Ovary (tissue), 9 donors: ENCODE measurements around the gene SPDYE18. TPM values are rescaled to one million over a fixed set of nuclear protein-coding genes. Genes with fewer than 3 reads are reported as not detected.
A peak's percentile ranks its signal among the peaks of the same experiment; 100 is the strongest.
"Not testable (repeated sequence)": the region's sequence is repeated elsewhere in the genome, so short reads cannot be mapped to it uniquely, and the experiment has no call there.

Source experiments
- DNase-seq, 5 donors: peaks; one replicate each; pipeline ENCODE4 v3.0.0-alpha.2; 2019 to 2020
- H3K27ac ChIP-seq, 2 donors: fragments of 200-600 bp; one replicate each; pipeline versions ENCODE4 v1.5.1 to v1.8.0; 2019 to 2022
- H3K27me3 ChIP-seq: fragments of 200-600 bp; one replicate; pipeline ENCODE4 v1.8.0; 2022
- H3K36me3 ChIP-seq: fragments of 200-600 bp; sonication (generic); one replicate; pipeline ENCODE4 v1.5.1; 2019
- H3K4me1 ChIP-seq: one replicate; pipeline ENCODE4 v1.8.1; 2013; ENCODE audit warnings: mild to moderate bottlenecking, moderate library complexity; ENCODE audit not compliant: insufficient read depth
- H3K4me3 ChIP-seq: fragments of 200-600 bp; sonication (generic); one replicate; pipeline ENCODE4 v1.5.1; 2017
- H3K9me3 ChIP-seq, 2 donors: fragments of 200-600 bp in 1 of 2; sonication (generic) in 1 of 2; one replicate each; pipeline versions ENCODE4 v1.5.1 to v1.8.1; 2013 to 2019; ENCODE audit warnings: mild to moderate bottlenecking in 1 of 2, moderate library complexity in 1 of 2
- WGBS, 3 donors: extraction: QIAGEN DNeasy Blood & Tissue Kit in 1 of 3; methylation state at CpG; one replicate each; pipeline versions ENCODE4 v1.1.5 to v1.1.7; 2013 to 2017; 5-methylcytosine and 5-hydroxymethylcytosine counted together
- intact Hi-C, 4 donors: fragments of 100-400 bp; cut with DNase I; formaldehyde crosslinking; loops; one replicate each; pipeline versions ENCODE4 v1.11.0 to v1.15.1; 2022 to 2023
- polyA plus RNA-seq, 2 donors: library from polyadenylated mRNA; stranded (reverse); fragments of 200-250 nt in 1 of 2; fragments of 350-450 nt in 1 of 2; fragmentation: Illumina TruSeq in 1 of 2; extraction: RNeasy Lipid Tissue Mini Kit (QIAGEN cat#74804) in 1 of 2; gene quantifications; one replicate each; pipeline ENCODE4 v1.2.3, GENCODE V29; 2013 to 2014
- total RNA-seq, 7 donors: library from RNA; depleted of rRNA in 2 of 7; stranded (reverse); fragments of >200 nt in 2 of 7; fragmentation: NEBNext Ultra II Directional in 3 of 7; extraction: Animal tissue kit (Norgen Biotek cat#: 25700) in 3 of 7; gene quantifications; one replicate each; pipeline versions ENCODE4 v1.1.0 to v1.2.4, GENCODE V29; 2016 to 2023
- donor health status: DM: no; HTN: no; CAD: no; lungs with moderate emphysema.
- donor health status: DM: no; HTN: no; CAD: no.
- donor health status: Bipolar disorder and iron deficiency.
- donor health status: DM: yes; HTN: yes; CAD: no.
- donor health status: DM: no; HTN: no; CAD: no.
- donor health status: DM: yes; HTN: yes; CAD: no.

The SPDYE18 gene
- total and polyA plus RNA-seq, 9 donors: 0.38 to 2.9 (median 1.9) TPM; not detected in 1

DNA sequence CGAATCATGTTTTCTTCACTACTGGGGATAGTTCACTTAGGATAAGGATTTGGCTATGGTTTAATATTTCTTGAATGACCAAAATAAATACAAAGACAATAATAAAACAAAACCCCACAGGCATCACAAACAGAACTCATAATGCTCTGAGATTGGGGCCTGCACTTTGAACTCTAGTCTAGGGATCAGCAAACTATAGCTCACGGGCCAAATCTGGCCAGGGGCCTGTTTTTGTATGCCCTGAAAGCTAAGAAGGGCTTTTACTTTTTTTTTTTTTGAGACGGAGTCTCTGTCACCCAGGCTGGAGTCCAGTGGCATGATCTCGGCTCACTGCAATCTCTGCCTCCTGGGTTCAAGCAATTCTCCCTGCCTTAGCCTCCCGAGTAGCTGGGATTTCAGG, 14.7 kb upstream of the SPDYE18 start:
- H3K4me3 ChIP-seq, H3K9me3 ChIP-seq, H3K4me1 ChIP-seq, DNase-seq, H3K27ac ChIP-seq, H3K27me3 ChIP-seq, H3K36me3 ChIP-seq, intact Hi-C loops: not testable (repeated sequence)
- WGBS, 3 donors: 43 to 85% (median 81%) methylated on average over 2 to 5 of the region's 5 CpGs

DNA sequence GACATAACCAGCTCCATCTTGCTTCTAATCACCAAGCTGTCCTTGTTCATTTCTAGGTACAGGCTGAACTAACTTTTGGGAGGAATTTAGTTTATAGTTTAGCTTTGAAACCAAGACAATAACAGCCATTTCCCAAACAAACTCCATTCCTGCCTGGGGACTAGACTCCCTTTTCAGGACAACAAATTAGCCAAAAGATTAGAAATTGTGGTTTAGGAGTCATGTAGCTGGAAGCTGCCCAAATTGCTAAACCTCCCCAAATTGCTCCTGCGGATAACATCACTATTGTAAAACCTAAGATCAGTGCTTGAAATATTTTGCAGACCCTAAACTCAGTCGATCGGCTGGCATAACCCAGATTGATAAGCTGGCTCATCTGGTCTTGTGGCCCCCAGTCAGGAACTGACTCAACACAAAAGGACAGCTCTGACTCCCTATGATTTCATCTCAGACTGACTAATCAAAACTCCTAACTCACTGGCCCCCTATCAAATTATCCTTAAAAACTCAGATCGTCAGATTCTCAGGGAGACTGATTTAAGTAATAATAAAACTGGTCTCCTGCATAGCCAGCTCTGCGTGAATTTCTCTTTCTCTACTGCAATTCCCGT, 12.5 kb upstream of the SPDYE18 start:
- H3K9me3 ChIP-seq, intact Hi-C loops, H3K27ac ChIP-seq, DNase-seq, H3K36me3 ChIP-seq, H3K4me3 ChIP-seq, H3K4me1 ChIP-seq, H3K27me3 ChIP-seq: not testable (repeated sequence)
- 83 to 87% (median 87%) methylated on average over 4 to 5 of the region's 6 CpGs for WGBS, 3 donors

DNA sequence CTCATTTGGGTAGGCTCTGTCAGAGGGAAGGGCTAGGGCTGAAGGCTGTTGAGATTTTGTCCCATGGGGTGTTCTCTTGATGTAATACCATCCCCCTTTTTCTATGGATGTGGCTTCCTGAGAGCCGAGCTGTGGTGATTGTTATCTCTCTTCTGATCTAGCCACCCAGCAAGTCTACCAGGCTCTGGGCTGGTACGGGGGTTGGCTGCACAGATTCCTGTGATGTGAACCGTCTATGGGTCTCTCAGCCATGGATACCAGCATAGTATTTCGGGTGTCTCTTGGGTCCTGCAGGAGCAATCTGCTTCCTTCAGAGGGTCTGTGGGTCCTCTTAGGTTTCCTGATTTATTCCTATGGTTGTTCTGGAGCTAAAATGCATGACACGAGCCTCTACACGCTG, 8.8 kb upstream of the SPDYE18 start:
- H3K4me1 ChIP-seq, H3K4me3 ChIP-seq, H3K27ac ChIP-seq, H3K36me3 ChIP-seq, H3K27me3 ChIP-seq, H3K9me3 ChIP-seq, DNase-seq, intact Hi-C loops: not testable (repeated sequence)
- WGBS, 3 donors: 95 to 98% (median 97%) methylated on average over 6 of the region's 6 CpGs

DNA sequence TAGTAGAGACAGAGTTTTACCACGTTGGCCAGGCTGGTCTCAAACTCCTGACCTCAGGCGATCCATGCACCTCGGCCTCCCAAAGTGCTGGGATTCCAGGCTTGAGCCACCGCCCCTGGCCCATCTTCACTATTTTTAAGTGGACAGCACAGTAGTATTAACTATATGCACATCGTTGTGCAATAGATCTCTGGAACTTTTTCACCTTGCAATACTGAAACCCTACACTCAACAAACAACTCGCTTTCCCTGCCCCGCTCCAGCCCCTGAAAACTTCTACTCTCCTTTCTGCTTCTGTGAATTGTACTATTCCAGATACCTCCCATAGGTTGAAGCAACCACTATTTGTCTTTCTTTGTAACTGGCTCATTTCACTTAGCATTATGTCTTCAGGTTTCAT, 3.5 kb upstream of the SPDYE18 start:
- H3K4me1 ChIP-seq, H3K9me3 ChIP-seq, H3K4me3 ChIP-seq, DNase-seq, intact Hi-C loops, H3K36me3 ChIP-seq, H3K27ac ChIP-seq, H3K27me3 ChIP-seq: not testable (repeated sequence)
- 79 to 91% (median 90%) methylated on average over 7 of the region's 7 CpGs for WGBS, 3 donors

DNA sequence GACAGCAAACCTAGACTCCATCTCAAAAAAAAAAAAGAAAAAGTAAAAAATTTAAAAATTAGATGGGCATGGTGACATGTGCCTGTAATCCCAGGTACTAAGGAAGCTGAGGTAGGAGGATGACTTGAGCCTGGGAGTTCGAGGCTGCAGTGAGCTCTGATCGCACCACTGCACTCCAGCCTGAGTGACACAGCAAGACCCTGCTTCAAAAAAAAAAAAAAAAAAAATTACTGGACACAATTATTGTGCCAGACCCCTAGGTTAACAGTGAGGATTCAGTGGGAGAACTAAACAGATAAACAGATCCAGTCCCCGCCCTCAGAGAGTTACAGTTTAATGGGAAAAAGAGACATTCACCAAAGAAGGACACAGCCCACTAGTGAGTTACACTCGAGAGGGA, 1.4 kb upstream of the SPDYE18 start:
- H3K27ac ChIP-seq, H3K36me3 ChIP-seq, H3K27me3 ChIP-seq, DNase-seq, H3K4me1 ChIP-seq, H3K4me3 ChIP-seq, H3K9me3 ChIP-seq, intact Hi-C loops: not testable (repeated sequence)
- WGBS, 3 donors: 74 to 93% (median 87%) methylated on average over 4 of the region's 4 CpGs

DNA sequence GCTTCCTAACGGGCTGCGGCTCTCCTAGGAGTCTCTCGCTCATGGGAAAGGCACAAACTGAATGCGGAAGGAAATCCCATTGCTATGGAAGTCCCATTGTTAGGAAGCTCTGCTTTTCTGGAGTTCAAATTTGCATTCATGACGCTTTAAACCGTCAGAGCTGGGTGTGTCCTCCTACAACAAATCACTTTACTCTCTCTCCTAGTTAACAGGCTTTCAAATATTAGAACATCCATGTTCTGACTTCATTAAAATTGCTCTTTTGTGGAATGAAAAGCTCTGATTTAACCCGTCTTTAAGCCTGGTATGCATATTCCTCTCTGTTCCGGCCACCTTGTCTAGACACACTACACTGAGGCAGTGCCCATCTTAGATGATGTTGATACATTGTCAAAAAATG, 30.1 kb downstream of the SPDYE18 start, which contains the start of gene SPDYE17:
Gene SPDYE17 (minus strand): TSS at position 101 of the 400 bp plus-strand sequence. CDS start 1,791 bp downstream, outside the sequence.
- WGBS, 3 donors: 81 to 100% methylated on average over 1 to 6 of the region's 8 CpGs; no CpG with 5 or more reads in 1 of the 3 donors
- H3K27ac ChIP-seq, H3K36me3 ChIP-seq, H3K4me3 ChIP-seq, intact Hi-C loops, H3K9me3 ChIP-seq, DNase-seq, H3K4me1 ChIP-seq, H3K27me3 ChIP-seq: not testable (repeated sequence)

DNA sequence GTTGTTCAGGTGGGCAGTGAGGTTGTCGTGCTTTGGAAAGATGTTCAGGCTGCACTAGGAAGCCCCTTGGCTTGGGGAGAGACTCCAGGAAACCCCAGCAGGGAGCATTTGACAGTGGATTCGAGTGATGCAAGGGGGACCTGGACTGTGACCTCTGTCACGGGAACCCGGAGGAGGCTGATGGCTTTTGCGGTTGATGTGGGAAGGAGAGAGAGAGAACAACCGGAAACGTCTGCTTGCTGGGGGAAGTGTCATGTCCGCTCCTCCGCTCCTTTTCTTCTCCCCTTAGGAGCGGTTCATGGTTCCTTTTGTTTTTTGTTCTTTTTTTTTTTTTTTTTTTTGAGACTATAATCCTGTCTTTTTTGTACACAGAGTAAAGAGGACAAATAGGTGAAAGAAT, 36.0 kb downstream of the SPDYE18 start:
- WGBS, 3 donors: 95 to 98% methylated on average over 7 of the region's 10 CpGs; no CpG with 5 or more reads in 1 of the 3 donors
- intact Hi-C loops, H3K36me3 ChIP-seq, H3K9me3 ChIP-seq, H3K4me1 ChIP-seq, DNase-seq, H3K27ac ChIP-seq, H3K4me3 ChIP-seq, H3K27me3 ChIP-seq: not testable (repeated sequence)

DNA sequence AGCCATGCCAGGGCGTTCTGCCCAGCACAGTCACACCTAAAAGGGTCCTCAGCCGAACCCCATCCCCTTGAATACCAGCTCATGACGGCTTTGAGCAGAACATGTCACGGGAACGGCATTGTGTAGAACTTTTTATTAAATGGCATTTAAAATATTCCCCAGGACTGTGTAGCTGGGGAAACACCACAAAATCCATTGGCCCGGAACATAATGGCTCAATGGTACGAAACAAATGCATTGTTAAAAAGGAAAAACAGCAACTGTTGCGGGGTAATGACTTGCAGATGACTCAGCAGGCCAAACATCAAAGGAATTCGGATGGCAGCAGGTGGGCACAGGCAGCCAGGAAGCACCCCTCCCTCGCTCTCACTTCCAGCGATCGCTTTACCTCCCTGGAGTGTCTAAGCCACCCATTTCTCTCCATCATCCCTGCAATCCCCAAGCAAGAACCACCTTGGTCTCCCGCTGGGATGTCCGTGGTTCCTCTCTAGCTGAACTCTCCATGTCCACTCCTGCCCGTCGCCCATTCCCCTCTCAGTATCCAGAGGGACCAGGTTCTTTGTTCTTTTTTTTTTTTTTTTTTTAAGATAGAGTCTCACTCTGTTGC, 52.2 kb downstream of the SPDYE18 start:
- H3K4me1 ChIP-seq, intact Hi-C loops, H3K27me3 ChIP-seq, DNase-seq, H3K4me3 ChIP-seq, H3K27ac ChIP-seq, H3K36me3 ChIP-seq, H3K9me3 ChIP-seq: not testable (repeated sequence)
- WGBS, 3 donors: 89 to 96% (median 90%) methylated on average over 12 to 13 of the region's 16 CpGs

DNA sequence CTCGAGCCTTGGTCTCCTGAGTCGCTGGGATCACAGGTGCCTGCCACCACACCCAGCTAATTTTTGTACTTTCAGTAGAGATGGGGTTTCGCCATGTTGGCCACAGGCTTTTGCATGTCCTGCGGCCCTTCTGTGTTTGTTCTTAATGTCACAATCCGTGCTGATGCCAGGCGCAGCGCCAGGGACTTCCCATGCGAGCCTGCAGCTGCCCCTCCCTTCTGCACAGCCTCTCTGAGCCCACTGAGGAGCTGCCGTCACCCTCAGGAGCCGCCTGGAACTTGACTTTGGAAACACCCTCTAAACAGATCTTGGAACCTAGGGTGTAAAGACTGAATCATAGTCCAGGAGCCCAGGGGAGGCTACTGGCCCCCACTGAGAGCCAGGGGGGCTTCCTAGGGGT, 54.4 kb downstream of the SPDYE18 start:
- WGBS, 3 donors: 66 to 84% (median 77%) methylated on average over 9 to 10 of the region's 10 CpGs
- H3K4me3 ChIP-seq, H3K9me3 ChIP-seq, H3K36me3 ChIP-seq, H3K27ac ChIP-seq, intact Hi-C loops, H3K4me1 ChIP-seq, H3K27me3 ChIP-seq: not testable (repeated sequence)
- DNase-seq: peak in 2 of 5 donors; percentile 41 to 59

DNA sequence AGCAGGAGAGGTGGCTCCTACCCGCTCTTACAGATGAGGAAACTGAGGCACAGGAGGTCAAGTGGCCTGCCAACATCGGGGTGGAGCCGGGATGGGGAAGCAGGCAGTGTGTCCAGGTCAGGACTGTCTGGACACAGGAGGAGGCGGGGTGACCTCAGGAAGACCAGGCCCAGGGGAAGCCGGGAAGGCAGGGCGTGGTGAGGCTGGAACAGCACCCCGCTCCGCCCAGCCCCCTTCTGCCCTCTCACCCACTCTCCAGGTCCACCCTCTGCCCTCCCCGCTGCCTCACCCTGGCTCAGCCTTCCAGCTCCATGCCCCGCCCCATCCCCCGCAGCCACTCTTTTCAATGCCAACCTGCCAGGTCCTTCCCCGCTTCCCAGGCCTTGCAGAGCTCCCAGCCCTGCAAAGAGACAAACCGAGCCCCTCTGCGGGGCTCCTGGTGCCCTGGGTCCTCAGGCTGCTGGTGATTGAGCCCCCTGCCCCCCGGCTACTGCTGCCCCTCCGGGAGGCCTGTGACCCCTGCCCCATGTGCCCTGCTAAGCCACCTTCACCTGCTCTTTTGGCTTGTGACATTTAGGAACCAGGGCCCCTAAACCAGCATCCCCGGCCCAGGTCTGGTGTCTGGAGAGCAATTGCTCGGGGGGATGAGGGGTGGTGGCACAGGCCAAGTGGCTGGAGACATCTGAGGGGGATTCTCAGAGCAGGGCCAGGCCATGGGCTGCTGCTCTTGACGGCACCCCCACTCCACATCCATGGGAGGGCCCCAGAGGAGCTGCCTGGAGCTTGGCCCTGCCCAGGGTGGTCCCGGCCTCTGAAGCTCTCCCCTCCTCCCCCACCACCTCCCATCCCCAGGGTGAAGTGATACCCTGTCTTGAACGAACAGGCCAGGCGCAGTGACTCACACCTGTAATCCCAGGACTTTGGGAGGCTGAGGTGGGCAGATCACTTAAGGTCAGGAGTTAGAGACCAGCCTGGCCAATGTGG, 55.9 kb downstream of the SPDYE18 start:
- DNase-seq, H3K4me3 ChIP-seq, H3K27me3 ChIP-seq, H3K9me3 ChIP-seq, H3K4me1 ChIP-seq, H3K36me3 ChIP-seq, intact Hi-C loops, H3K27ac ChIP-seq: not testable (repeated sequence)
- 83 to 90% (median 88%) methylated on average over 6 to 12 of the region's 22 CpGs for WGBS, 3 donors

DNA sequence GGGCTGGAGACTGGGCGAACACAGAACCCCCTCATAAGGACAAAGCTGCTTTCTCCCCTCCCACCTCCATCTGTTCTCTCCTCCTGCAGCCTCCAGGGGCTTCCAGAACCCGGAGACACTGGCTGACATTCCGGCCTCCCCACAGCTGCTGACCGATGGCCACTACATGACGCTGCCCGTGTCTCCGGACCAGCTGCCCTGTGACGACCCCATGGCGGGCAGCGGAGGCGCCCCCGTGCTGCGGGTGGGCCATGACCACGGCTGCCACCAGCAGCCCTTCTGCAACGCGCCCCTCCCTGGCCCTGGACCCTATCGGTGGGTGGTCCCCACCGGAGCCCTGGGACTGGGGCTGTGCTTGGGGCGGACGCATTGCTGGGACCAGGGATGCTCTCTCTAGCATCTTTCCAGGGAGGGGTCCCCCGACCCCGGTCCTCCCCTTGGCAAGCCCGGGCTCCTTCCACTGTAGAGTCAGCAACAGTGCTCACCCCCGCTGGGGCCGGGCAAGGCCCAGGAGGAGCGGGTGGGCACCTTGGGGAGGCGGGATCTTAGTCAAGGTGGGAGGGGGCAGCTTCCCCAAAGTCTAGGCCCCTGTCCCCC, 56.8 kb downstream of the SPDYE18 start:
- H3K36me3 ChIP-seq, H3K9me3 ChIP-seq, H3K27me3 ChIP-seq, H3K4me3 ChIP-seq, H3K27ac ChIP-seq, DNase-seq, H3K4me1 ChIP-seq, intact Hi-C loops: not testable (repeated sequence)
- 77 to 91% (median 84%) methylated on average over 8 to 23 of the region's 27 CpGs for WGBS, 3 donors
